ENCODE data around the gene LGALS3. TPM values are rescaled to one million over a fixed set of nuclear protein-coding genes. Genes with fewer than 3 reads are reported as not detected.

The LGALS3 gene
- total and polyA plus RNA-seq, 2 donors from 2014 or later, result 235 to 241 TPM

DNA sequence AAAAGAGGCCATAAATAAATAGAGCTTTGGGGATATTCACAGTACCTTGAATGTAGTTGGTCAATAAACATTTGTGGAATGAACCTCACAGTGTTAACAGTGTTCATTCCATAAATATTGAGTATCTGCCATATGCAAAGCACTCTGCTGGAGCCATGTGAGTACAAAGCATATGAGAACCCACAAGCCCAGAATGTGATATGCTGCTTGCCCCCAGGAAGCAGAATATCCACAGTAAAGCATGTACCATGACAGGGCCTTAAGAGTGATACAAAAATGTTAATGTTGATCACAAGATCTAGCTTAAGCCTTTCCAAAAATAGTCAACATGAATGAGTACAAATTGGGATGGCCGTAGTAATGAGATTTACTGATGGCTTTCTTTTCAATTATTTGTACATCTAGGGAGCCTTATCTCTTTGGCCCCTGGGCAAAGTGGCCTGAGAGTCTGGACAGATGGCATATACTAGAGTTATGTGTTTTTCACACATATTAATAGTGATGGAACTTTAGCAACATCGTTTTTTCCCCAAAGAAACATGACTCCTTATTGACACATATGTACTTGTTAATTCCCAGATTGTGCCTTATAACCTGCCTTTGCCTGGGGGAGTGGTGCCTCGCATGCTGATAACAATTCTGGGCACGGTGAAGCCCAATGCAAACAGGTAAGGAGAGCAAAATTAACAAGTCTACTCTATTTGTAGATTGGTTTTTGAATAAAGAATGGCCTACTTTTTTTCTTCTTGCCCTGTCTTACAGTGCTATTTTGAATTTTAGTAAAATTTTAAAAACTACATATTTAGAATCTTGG is 10.9 kb downstream of the LGALS3 start:
- no peak overlapping the region for H3K27ac ChIP-seq (ENCODE audit: low read depth in 2 of 2, low read length in 2 of 2)
- intact Hi-C loops (cut with DNase I), result no loop called here
- no peak for FAIRE-seq

DNA sequence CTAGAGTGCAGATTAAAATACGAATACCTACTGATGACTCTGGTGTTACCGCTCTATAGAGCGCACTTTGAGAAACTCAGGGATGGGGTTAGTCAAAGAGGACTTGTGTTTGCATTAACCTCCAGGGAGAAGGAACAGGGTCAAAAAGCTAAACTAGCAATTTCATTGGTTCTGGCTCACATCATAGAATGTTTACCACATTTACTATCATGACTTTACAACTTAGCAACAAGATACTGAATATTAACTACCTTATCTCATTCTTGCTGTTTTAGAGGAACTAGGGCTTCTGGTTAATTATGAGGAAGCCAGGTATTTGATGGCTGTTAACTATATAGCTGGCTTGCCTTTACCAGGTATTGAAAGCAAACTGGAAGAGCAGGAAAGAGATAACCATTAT is 12.8 kb downstream of the LGALS3 start:
- FAIRE-seq (no peak), DNase-seq (no peak)
- H3K27ac ChIP-seq (ENCODE audit: low read depth in 2 of 2, low read length in 2 of 2), result no peak overlapping the region
- H3K4me1 ChIP-seq (ENCODE audit: control insufficient read depth in 2 of 3, insufficient read depth in 2 of 3, low read depth in 1 of 3, low read length in 3 of 3), result peaks cover 0 to 4% (median 0%) of the 10 kb centered on the region in 3 donors
- H3K36me3 ChIP-seq (ENCODE audit: control insufficient read depth in 2 of 3, insufficient read depth in 3 of 3, low read length in 3 of 3), result peaks cover 0 to 7% (median 6%) of the 10 kb centered on the region in 3 donors
- intact Hi-C loops (cut with DNase I), result no loop called here
- no peak overlapping the region for H3K9ac ChIP-seq (ENCODE audit: low read length in 3 of 3)
- H3K4me3 ChIP-seq (ENCODE audit: low read length in 3 of 3), result no peak overlapping the region
- TF ChIP-seq, protein P1, sequence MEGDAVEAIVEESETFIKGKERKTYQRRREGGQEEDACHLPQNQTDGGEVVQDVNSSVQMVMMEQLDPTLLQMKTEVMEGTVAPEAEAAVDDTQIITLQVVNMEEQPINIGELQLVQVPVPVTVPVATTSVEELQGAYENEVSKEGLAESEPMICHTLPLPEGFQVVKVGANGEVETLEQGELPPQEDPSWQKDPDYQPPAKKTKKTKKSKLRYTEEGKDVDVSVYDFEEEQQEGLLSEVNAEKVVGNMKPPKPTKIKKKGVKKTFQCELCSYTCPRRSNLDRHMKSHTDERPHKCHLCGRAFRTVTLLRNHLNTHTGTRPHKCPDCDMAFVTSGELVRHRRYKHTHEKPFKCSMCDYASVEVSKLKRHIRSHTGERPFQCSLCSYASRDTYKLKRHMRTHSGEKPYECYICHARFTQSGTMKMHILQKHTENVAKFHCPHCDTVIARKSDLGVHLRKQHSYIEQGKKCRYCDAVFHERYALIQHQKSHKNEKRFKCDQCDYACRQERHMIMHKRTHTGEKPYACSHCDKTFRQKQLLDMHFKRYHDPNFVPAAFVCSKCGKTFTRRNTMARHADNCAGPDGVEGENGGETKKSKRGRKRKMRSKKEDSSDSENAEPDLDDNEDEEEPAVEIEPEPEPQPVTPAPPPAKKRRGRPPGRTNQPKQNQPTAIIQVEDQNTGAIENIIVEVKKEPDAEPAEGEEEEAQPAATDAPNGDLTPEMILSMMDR (IDR thresholded peaks at IDR 0.05; ENCODE audit: borderline replicate concordance, extremely low read depth, insufficient read depth), result no peak
- no peaks in the 10 kb centered on the region for H3K27me3 ChIP-seq (ENCODE audit: control insufficient read depth, insufficient read depth, low read length)
- no peaks in the 10 kb centered on the region for H3K9me3 ChIP-seq (ENCODE audit: control insufficient read depth in 2 of 3, insufficient read depth in 1 of 3, low read length in 3 of 3)

More for the DNA sequence above, 10.9 kb downstream of the LGALS3 start:
- H3K9me3 ChIP-seq (ENCODE audit: control insufficient read depth in 2 of 3, insufficient read depth in 1 of 3, low read length in 3 of 3), result no peaks in the 10 kb centered on the region
- TF ChIP-seq, protein P1 (IDR thresholded peaks at IDR 0.05; ENCODE audit: borderline replicate concordance, extremely low read depth, insufficient read depth), result no peak
- H3K27me3 ChIP-seq (ENCODE audit: control insufficient read depth, insufficient read depth, low read length), result no peaks in the 10 kb centered on the region
- peaks cover 0 to 4% (median 3%) of the 10 kb centered on the region in 3 donors for H3K4me1 ChIP-seq (ENCODE audit: control insufficient read depth in 2 of 3, insufficient read depth in 2 of 3, low read depth in 1 of 3, low read length in 3 of 3)
- H3K4me3 ChIP-seq (ENCODE audit: low read length in 3 of 3), result no peak overlapping the region
- no peak for DNase-seq
- peaks cover 0 to 7% (median 6%) of the 10 kb centered on the region in 3 donors for H3K36me3 ChIP-seq (ENCODE audit: control insufficient read depth in 2 of 3, insufficient read depth in 3 of 3, low read length in 3 of 3)
- no peak overlapping the region for H3K9ac ChIP-seq (ENCODE audit: low read length in 3 of 3)

DNA sequence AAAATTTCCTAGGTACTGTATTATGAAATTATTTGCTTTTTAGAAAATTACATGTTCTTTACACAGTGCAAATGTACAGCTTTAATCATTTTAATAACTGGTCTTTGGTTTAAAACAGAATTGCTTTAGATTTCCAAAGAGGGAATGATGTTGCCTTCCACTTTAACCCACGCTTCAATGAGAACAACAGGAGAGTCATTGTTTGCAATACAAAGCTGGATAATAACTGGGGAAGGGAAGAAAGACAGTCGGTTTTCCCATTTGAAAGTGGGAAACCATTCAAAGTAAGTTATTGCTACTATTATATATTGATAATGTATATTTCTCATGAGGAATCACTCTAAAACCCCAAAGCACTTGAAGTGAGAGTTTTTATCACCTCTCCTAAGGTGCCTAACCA is 13.4 kb downstream of the LGALS3 start:
- peaks cover 0 to 7% (median 6%) of the 10 kb centered on the region in 3 donors for H3K36me3 ChIP-seq (ENCODE audit: control insufficient read depth in 2 of 3, insufficient read depth in 3 of 3, low read length in 3 of 3)
- TF ChIP-seq, protein P1 (IDR thresholded peaks at IDR 0.05; ENCODE audit: borderline replicate concordance, extremely low read depth, insufficient read depth), result no peak
- H3K27me3 ChIP-seq (ENCODE audit: control insufficient read depth, insufficient read depth, low read length), result no peaks in the 10 kb centered on the region
- H3K9me3 ChIP-seq (ENCODE audit: control insufficient read depth in 2 of 3, insufficient read depth in 1 of 3, low read length in 3 of 3), result no peaks in the 10 kb centered on the region
- FAIRE-seq, result no peak
- no peak for DNase-seq
- no peaks in the 10 kb centered on the region for H3K4me1 ChIP-seq (ENCODE audit: control insufficient read depth in 2 of 3, insufficient read depth in 2 of 3, low read depth in 1 of 3, low read length in 3 of 3)
- no peak overlapping the region for H3K27ac ChIP-seq (ENCODE audit: low read depth in 2 of 2, low read length in 2 of 2)
- H3K9ac ChIP-seq (ENCODE audit: low read length in 3 of 3), result no peak overlapping the region
- H3K4me3 ChIP-seq (ENCODE audit: low read length in 3 of 3), result no peak overlapping the region
- intact Hi-C loops (cut with DNase I), result no loop called here
